GM13977 (cell line): Measurements from ENCODE around the gene GGTA1.
"Not testable (repeated sequence)": the region's sequence is repeated elsewhere in the genome, so short reads cannot be mapped to it uniquely, and the experiment has no call there.

Experiments used
- DNase-seq: peaks from one replicate; pipeline ENCODE4 v3.0.0; 2012; ENCODE audit warnings: low spot score
- in situ Hi-C: fragments of 300-500 bp; cut with MboI; formaldehyde crosslinking; loops from one replicate; pipeline ENCODE4 v1.12.0; 2022; ENCODE audit warnings: low sequenced_read_pairs, low pct_unique_long_range_greater_than_20kb, mixed read lengths, inconsistent platforms; ENCODE audit not compliant: unreplicated experiment
- TF ChIP-seq, protein P1 (sequence below): IDR thresholded peaks from 2 replicates; pipeline ENCODE4 v1.5.1; 2012; ENCODE audit warnings: mild to moderate bottlenecking, control low read depth; ENCODE audit not compliant: insufficient read depth; ENCODE audit errors: extremely low read depth, missing control alignments

The GGTA1 gene

DNA sequence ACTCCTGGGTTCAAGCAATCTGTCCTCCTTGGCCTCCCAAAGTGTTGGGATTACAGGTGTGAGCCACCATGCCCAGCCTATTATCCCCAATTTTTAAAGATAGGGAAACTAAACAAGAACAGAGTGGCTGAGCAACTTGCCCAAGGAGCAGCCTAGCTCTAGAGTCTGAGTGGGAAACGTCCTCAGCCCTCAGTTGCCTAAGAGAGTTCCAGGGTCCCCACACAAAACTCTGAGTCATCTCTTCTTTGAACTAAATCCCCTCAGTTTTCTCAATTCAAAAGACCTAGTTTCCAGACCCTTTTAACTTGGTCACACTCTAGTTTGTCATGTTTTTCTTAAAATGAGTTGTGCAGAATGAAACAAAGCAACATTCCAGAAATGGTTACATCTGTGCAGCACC lies 33.5 kb downstream of the GGTA1 start:
- TF ChIP-seq, protein P1, sequence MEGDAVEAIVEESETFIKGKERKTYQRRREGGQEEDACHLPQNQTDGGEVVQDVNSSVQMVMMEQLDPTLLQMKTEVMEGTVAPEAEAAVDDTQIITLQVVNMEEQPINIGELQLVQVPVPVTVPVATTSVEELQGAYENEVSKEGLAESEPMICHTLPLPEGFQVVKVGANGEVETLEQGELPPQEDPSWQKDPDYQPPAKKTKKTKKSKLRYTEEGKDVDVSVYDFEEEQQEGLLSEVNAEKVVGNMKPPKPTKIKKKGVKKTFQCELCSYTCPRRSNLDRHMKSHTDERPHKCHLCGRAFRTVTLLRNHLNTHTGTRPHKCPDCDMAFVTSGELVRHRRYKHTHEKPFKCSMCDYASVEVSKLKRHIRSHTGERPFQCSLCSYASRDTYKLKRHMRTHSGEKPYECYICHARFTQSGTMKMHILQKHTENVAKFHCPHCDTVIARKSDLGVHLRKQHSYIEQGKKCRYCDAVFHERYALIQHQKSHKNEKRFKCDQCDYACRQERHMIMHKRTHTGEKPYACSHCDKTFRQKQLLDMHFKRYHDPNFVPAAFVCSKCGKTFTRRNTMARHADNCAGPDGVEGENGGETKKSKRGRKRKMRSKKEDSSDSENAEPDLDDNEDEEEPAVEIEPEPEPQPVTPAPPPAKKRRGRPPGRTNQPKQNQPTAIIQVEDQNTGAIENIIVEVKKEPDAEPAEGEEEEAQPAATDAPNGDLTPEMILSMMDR = no peak
- in situ Hi-C loops = no loop called here
- DNase-seq = no peak

DNA sequence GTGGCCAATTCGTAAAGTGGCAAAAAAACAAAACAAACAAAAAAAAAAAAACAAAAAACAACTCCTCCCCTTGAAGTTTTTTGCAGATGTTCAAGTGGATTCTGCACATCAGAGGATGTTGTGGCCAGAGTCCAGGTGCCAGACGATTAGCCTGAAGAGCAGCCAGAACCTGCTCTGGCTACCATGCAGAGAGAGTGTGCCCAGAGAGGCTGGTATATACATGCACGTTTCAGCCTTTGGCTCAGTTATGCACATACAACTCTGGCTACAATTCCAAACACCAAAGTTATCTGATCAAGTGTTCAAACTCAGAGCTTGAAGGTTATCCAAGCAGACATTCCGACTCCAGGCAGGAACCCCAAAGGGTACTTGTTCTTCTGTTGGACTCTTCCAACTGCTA lies 34.7 kb downstream of the GGTA1 start:
- TF ChIP-seq, protein P1 = no peak
- DNase-seq = no peak
- in situ Hi-C loops = no loop called here

DNA sequence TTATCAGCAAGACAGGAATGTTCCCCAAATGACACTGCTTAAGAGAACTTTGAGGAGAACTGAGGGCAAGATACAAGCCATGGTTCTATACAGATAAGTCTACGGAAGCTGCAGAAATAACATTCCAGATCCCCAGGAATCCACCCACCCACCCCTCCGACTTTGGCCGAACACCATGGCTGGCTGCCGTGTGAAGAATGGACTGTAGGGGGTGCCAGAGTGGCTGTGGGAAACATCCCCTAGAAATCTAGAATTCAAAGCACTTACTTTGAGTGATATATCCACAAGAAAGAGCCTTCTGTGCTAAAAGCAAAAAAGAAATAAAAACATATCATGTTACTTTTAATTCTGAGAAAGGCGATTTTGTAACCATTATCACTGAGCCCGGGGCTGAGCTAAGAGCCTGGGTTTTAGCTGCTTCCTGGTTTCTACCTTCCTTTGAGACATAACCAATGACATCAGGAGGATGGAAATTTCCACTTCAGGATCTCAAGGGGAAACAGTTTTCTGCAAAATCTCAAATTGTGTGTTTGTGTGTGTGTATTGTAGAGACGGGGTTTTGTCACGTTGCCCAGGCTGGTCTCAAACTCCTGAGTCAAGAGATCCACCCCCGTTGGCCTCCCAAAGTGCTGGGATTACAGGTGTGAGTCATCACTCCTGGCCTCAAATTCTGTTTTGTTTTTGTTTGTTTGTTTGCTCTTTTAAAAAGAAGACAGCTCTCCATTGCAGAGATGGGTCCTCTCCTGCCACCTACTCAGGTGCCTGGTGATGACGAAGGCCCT lies 36.4 kb downstream of the GGTA1 start:
- peak; percentile 28 for DNase-seq
- TF ChIP-seq, protein P1 = peak; percentile 58
- in situ Hi-C loops = no loop called here

DNA sequence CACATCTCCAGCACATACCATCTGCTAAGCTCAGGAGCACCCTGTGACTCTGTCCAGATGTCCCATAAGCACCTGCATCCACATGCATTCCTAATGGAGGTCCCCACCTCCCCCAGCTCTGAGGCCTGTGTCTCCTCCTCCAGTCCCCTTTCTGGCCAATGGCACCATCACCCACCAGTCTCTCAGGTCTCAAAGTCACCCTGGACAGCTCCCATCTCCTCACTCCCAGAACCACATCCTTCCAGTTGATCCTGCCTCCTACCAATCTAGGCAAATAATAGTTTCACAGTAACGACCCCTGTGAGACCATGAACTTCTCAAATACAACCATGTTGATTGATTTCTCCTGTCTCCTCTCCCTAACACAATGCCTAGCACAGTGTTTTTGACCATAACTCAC lies 40.1 kb downstream of the GGTA1 start:
- in situ Hi-C loops = no loop called here
- TF ChIP-seq, protein P1 = no peak
- DNase-seq = no peak

DNA sequence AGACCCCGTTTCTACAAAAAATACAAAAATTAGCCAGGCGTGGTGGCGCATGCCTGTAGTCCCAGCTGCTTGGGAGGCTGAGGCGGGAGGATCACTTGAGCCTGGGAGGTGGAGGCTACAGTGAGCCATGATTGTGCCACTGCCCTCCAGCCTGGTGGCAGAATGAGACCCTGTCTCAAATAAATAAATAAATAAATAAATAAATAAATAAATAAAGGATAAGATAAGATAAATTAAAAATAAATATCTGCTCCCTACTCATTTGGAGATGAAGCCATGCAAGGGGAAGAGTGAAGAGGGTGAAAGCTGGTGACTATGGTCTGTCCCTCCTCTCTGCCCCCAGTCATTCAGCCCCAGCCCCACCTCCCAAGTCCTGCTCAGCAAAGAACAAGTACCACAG lies 41.2 kb downstream of the GGTA1 start:
- in situ Hi-C loops, DNase-seq: not testable (repeated sequence)

DNA sequence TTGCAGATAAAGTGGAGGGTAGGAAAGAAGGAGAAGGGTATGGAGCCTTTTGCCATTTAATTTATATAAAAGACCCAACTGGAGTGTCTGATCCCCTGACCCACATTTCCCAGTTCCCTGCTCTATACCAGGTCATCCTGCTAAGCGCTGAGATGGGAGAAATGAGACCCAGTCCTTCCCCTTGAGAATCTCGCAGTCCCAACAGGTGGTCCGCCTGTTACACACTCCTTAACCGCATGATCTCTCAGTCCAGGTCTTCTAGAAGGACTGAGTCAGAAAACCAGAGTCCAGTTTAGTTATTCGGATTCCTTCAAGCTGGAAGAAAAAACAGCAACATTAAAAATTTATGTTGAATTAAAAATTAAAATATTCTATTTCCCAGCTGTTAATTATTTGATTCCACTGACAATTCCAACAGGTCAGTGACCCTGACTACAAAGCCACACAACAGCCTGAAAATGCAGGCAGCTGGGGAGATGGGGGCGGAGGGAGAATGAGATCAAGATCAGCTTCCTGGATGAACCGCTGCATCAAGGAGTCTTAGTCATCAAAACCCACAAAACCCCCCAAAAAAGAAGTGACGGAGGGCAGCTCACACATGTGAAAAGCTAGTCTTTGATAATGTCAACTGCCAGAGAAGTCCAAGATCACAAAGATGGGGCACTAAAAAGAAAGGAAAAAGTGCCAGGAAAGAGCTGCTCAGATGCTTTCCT lies 44.0 kb downstream of the GGTA1 start:
- in situ Hi-C loops = no loop called here
- TF ChIP-seq, protein P1 = no peak
- peak; percentile 55 for DNase-seq

DNA sequence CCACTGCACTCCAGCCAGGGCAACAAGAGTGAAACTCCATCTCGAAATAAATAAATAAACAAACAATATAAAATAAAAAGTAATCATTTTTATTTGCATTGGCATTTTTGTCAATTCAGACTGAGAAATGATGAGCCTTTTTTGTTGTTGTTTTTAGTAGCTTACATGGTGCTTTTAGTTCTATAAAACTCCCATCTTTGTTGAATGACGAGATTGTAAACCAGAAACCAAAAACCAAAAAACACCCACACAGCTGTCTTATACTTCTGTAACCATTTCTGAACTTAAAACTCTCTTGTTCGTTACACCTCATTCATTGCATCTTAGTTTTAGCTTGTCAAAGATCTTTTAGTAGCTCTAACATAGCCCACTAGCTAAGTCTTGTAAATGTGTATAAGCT lies 44.7 kb downstream of the GGTA1 start:
- TF ChIP-seq, protein P1 = no peak
- DNase-seq = peak; percentile 51
- in situ Hi-C loops = no loop called here
